Measurements from ENCODE around the gene MCM9. TPM values are rescaled to one million over a fixed set of nuclear protein-coding genes. Genes with fewer than 3 reads are reported as not detected.

The MCM9 gene
- total RNA-seq, 3 donors from 2014 or later (not counting 1 experiment from before 2014, with no cell fraction given), result 45.2 to 53.4 (median 52.5) TPM

DNA sequence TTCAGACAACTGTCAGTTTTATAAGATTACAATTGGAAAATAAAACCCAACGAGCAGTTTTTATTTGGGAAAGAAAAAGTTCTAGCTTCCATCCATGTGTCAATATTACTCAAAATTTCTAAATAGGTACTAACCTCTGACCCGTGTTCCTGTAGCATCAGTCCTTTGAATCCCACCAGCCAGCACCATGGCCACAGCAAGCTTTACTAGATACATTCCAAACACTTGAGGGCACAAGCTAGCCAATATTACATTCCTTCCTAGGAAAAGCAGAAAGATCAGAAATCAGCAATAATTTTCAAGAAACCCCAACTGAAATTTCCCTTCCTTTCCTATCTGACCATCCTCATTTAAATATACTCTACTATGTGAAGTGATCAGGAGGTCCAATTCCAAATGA is 21.8 kb downstream of the MCM9 start:
- 100% methylated on average over 2 of the region's 2 CpGs for WGBS (ENCODE audit: insufficient coverage)
- Mint-ChIP-seq H3K4me3 (no peak overlapping the region), H3K9me3 (no peaks in the 10 kb centered on the region), H3K36me3 (peaks cover 6% of the 10 kb centered on the region), H3K27ac (no peak overlapping the region), H3K4me1 (no peaks in the 10 kb centered on the region), H3K27me3 (ENCODE audit: low read depth in 2 of 2) (no peaks in the 10 kb centered on the region)
- TF ChIP-seq, protein P1, sequence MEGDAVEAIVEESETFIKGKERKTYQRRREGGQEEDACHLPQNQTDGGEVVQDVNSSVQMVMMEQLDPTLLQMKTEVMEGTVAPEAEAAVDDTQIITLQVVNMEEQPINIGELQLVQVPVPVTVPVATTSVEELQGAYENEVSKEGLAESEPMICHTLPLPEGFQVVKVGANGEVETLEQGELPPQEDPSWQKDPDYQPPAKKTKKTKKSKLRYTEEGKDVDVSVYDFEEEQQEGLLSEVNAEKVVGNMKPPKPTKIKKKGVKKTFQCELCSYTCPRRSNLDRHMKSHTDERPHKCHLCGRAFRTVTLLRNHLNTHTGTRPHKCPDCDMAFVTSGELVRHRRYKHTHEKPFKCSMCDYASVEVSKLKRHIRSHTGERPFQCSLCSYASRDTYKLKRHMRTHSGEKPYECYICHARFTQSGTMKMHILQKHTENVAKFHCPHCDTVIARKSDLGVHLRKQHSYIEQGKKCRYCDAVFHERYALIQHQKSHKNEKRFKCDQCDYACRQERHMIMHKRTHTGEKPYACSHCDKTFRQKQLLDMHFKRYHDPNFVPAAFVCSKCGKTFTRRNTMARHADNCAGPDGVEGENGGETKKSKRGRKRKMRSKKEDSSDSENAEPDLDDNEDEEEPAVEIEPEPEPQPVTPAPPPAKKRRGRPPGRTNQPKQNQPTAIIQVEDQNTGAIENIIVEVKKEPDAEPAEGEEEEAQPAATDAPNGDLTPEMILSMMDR (IDR thresholded peaks at IDR 0.05), result no peak
- Histone ChIP-seq H3K9me3 (ENCODE audit: control insufficient read depth, insufficient read depth, low read length) (no peaks in the 10 kb centered on the region), H3K4me1 (ENCODE audit: control insufficient read depth, insufficient read depth, low read length) (no peaks in the 10 kb centered on the region), H3K27me3 (ENCODE audit: control insufficient read depth, insufficient read depth, low read length) (no peaks in the 10 kb centered on the region), H3K4me3 (ENCODE audit: low read length) (no peak overlapping the region), H3K36me3 (ENCODE audit: control insufficient read depth, insufficient read depth, low read length) (peaks cover 78% of the 10 kb centered on the region), H3K27ac (ENCODE audit: low read length) (no peak overlapping the region)
- ATAC-seq (no peak), DNase-seq (no peak)
- intact Hi-C loops (cut with micrococcal nuclease), result no loop called here

DNA sequence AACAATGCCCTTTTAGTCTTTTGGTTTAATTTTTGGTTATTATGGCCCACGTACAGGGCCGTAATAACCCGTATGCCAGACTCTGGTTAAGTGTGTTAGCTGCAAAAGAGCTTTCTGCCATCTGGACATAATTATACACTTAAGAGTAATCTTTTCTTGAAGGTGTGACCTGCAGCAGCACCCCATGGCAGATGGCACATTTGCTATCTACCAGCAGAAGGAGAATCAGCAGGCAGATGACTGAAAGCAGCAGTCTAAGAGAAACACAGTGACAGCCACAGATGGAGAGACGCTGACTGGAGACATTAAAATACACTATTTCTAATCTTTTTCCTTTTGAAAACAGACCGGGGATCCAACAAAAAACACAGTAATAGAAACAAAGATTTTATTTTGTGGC is 22.3 kb downstream of the MCM9 start:
- Mint-ChIP-seq H3K4me3 (no peak overlapping the region), H3K4me1 (no peaks in the 10 kb centered on the region), H3K27ac (no peak overlapping the region), H3K9me3 (no peaks in the 10 kb centered on the region), H3K27me3 (ENCODE audit: low read depth in 2 of 2) (no peaks in the 10 kb centered on the region), H3K36me3 (peaks cover 6% of the 10 kb centered on the region)
- H3K36me3 ChIP-seq (ENCODE audit: control insufficient read depth, insufficient read depth, low read length), result peaks cover 82% of the 10 kb centered on the region
- no peaks in the 10 kb centered on the region for H3K4me1 ChIP-seq (ENCODE audit: control insufficient read depth, insufficient read depth, low read length)
- no peaks in the 10 kb centered on the region for H3K27me3 ChIP-seq (ENCODE audit: control insufficient read depth, insufficient read depth, low read length)
- ATAC-seq, result no peak
- no peak overlapping the region for H3K4me3 ChIP-seq (ENCODE audit: low read length)
- H3K9me3 ChIP-seq (ENCODE audit: control insufficient read depth, insufficient read depth, low read length), result no peaks in the 10 kb centered on the region
- DNase-seq, result no peak
- intact Hi-C loops (cut with micrococcal nuclease), result no loop called here
- TF ChIP-seq, protein P1 (IDR thresholded peaks at IDR 0.05), result no peak
- 100% methylated on average over 1 of the region's 5 CpGs for WGBS (ENCODE audit: insufficient coverage)
- no peak overlapping the region for H3K27ac ChIP-seq (ENCODE audit: low read length)

DNA sequence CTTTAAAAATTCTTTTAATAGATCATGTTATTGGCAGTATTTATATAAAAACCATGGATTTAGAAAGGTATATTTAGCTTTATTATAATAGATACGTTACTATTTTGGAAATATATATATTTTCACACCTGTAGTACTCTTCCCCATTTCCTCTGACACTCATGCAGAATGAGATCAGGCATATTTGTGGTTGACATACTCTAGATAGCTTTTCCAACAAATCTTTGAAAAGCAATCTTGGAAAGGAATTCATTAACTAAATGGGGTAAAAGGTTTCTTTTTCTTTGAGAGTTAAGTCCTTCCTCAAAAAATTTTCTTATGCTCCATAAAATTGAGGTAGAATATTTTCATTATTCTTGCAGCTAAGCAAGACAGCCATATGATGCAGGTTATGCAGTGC is 26.5 kb downstream of the MCM9 start:
- Histone ChIP-seq H3K27me3 (ENCODE audit: control insufficient read depth, insufficient read depth, low read length) (no peaks in the 10 kb centered on the region), H3K4me1 (ENCODE audit: control insufficient read depth, insufficient read depth, low read length) (no peaks in the 10 kb centered on the region), H3K9me3 (ENCODE audit: control insufficient read depth, insufficient read depth, low read length) (no peaks in the 10 kb centered on the region), H3K4me3 (ENCODE audit: low read length) (no peak overlapping the region), H3K27ac (ENCODE audit: low read length) (no peak overlapping the region), H3K36me3 (ENCODE audit: control insufficient read depth, insufficient read depth, low read length) (peaks cover 81% of the 10 kb centered on the region)
- no peak overlapping the region for H3K27ac Mint-ChIP-seq
- H3K36me3 Mint-ChIP-seq, result peaks cover 6% of the 10 kb centered on the region
- TF ChIP-seq, protein P1 (IDR thresholded peaks at IDR 0.05), result no peak
- DNase-seq (no peak), ATAC-seq (no peak)
- H3K4me1 Mint-ChIP-seq, result peaks cover 6 to 12% of the 10 kb centered on the region in 2 donors
- no peaks in the 10 kb centered on the region for H3K9me3 Mint-ChIP-seq
- intact Hi-C loops (cut with micrococcal nuclease), result no loop called here
- H3K27me3 Mint-ChIP-seq (ENCODE audit: low read depth in 2 of 2), result no peaks in the 10 kb centered on the region
- H3K4me3 Mint-ChIP-seq, result no peak overlapping the region
- WGBS (ENCODE audit: insufficient coverage), result no CpG with 5 or more reads among the region's 1 CpG

DNA sequence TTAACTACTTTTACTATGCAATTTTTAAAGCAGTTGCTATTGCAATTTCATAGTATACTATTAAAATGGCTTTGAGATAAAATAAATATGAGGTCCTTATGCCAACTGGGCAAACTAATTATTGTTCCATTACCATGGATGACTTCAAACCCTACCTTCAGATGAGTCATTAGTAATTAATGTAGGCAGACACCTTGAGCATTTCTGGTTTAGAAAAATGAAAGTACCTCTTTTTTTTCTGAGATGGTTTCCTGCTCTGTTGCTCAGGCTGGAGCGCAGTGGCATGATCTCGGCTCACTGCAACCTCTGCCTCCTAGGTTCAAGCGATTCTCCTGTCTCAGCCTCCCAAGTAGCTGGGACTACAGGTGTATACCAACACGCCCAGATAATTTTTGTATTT is 29.1 kb downstream of the MCM9 start:
- H3K4me1 Mint-ChIP-seq, result peaks cover 20 to 22% of the 10 kb centered on the region in 2 donors
- H3K27ac Mint-ChIP-seq, result no peak overlapping the region
- WGBS (ENCODE audit: insufficient coverage), result 82% methylated on average over 3 of the region's 4 CpGs
- H3K27me3 Mint-ChIP-seq (ENCODE audit: low read depth in 2 of 2), result no peaks in the 10 kb centered on the region
- DNase-seq (no peak), ATAC-seq (no peak)
- no peaks in the 10 kb centered on the region for H3K27me3 ChIP-seq (ENCODE audit: control insufficient read depth, insufficient read depth, low read length)
- H3K36me3 ChIP-seq (ENCODE audit: control insufficient read depth, insufficient read depth, low read length), result peaks cover 75% of the 10 kb centered on the region
- H3K27ac ChIP-seq (ENCODE audit: low read length), result no peak overlapping the region
- TF ChIP-seq, protein P1 (IDR thresholded peaks at IDR 0.05), result no peak
- no peak overlapping the region for H3K4me3 ChIP-seq (ENCODE audit: low read length)
- intact Hi-C loops (cut with micrococcal nuclease), result no loop called here
- peaks cover 6% of the 10 kb centered on the region for H3K36me3 Mint-ChIP-seq
- no peaks in the 10 kb centered on the region for H3K4me1 ChIP-seq (ENCODE audit: control insufficient read depth, insufficient read depth, low read length)
- H3K9me3 ChIP-seq (ENCODE audit: control insufficient read depth, insufficient read depth, low read length), result no peaks in the 10 kb centered on the region
- H3K4me3 Mint-ChIP-seq, result no peak overlapping the region
- H3K9me3 Mint-ChIP-seq, result no peaks in the 10 kb centered on the region

All from natural killer cell (primary cell).